ENCODE data around the gene PTPRT. TPM values are rescaled to one million over a fixed set of nuclear protein-coding genes. Genes with fewer than 3 reads are reported as not detected.

Gene PTPRT
- total and polyA plus RNA-seq, 2 of the 4 experiments (the other 2 are of a cell fraction), result not detected

- Histone ChIP-seq H2BK20ac (ENCODE audit: low read depth, low read length) (no peak overlapping the region), H3K36me3 (ENCODE audit: control insufficient read depth, insufficient read depth, low read length) (no peaks in the 10 kb centered on the region), H3K56ac (ENCODE audit: extremely low read depth, insufficient read depth, low read length) (no peak overlapping the region), H3K9me3 (ENCODE audit: control insufficient read depth, insufficient read depth, low read length) (peaks cover 28% of the 10 kb centered on the region), H3K23ac (ENCODE audit: low read depth, low read length) (no peak overlapping the region), H2BK5ac (ENCODE audit: low read depth, low read length, poor library complexity, severe bottlenecking) (no peak overlapping the region), H3K9ac (ENCODE audit: low read depth, low read length) (no peak overlapping the region), H4K91ac (ENCODE audit: insufficient read depth, low read depth, low read length) (no peak overlapping the region), H2BK15ac (ENCODE audit: low read depth, low read length) (no peak overlapping the region), H2BK120ac (ENCODE audit: low read depth, low read length) (no peak overlapping the region), H4K20me1 (ENCODE audit: insufficient read depth, low read length) (no peaks in the 10 kb centered on the region), H3K4ac (ENCODE audit: low read depth, low read length) (no peak overlapping the region), H3K4me3 (ENCODE audit: insufficient read depth, low read depth, low read length) (no peak overlapping the region), H3K14ac (replicated peaks; ENCODE audit: low read depth, low read length) (no peak overlapping the region), H3K4me1 (ENCODE audit: control insufficient read depth, insufficient read depth, low read length) (no peaks in the 10 kb centered on the region), H3K4me2 (ENCODE audit: low read depth, low read length) (no peak overlapping the region), H2AK9ac (replicated peaks; ENCODE audit: low read depth, low read length, poor library complexity) (no peak overlapping the region), H4K5ac (ENCODE audit: low read depth, low read length) (no peak overlapping the region), H3K18ac (ENCODE audit: low read depth, low read length) (no peak overlapping the region), H3K79me1 (ENCODE audit: low read depth in 1 of 2, low read length in 2 of 2) (no peaks in the 10 kb centered on the region), H3K27me3 (ENCODE audit: control insufficient read depth, insufficient read depth, low read length) (no peaks in the 10 kb centered on the region), H4K8ac (ENCODE audit: low read depth in 2 of 2, low read length in 2 of 2) (no peak overlapping the region), H2AFZ (replicated peaks; ENCODE audit: low read length, poor library complexity) (no peak overlapping the region), H3K9me1 (ENCODE audit: insufficient read depth, low read length) (no peaks in the 10 kb centered on the region), H2AK5ac (ENCODE audit: low read depth, low read length) (no peak overlapping the region), H3K27ac (ENCODE audit: insufficient read depth, low read length) (no peak overlapping the region)
- ATAC-seq (ENCODE audit: low read depth) (no peak), DNase-seq (no peak)
- intact Hi-C loops (cut with micrococcal nuclease) (no loop called here), in situ Hi-C loops (cut with MboI; ENCODE audit: low sequenced_read_pairs) (no loop called here), dilution Hi-C loops (cut with HindIII; ENCODE audit: low sequenced_read_pairs, unreplicated experiment) (no loop called here)
- no peak for TF ChIP-seq CEBPB (IDR thresholded peaks at IDR 0.05; ENCODE audit: low read depth, low read length)
- TF ChIP-seq FOS (IDR thresholded peaks at IDR 0.05; ENCODE audit: low read depth, low read length), result no peak
- TF ChIP-seq CHD1 (IDR thresholded peaks at IDR 0.05; ENCODE audit: low read depth, low read length), result no peak
- no peak for TF ChIP-seq USF2 (IDR thresholded peaks at IDR 0.05; ENCODE audit: low read depth, low read length)
- ChIA-PET POLR2A (ENCODE audit: unreplicated experiment) (no interaction called here), CTCF (interaction anchor here (0.6 kb wide), 1 partner anchor 69 kb away, joined by 3 read pairs; no protein-coding TSS in a partner anchor)
- WGBS, 2 experiments (ENCODE audit: extremely low coverage in 2 of 2, insufficient read length in 1 of 2), result 42% methylated on average over 3 of the region's 5 CpGs; no CpG with 5 or more reads in 1 of the 2 experiments
- BruUV-seq (replicated peaks), result no TSS peak
Measured at GRCh38 chr20:42954951-42955350, 234.8 kb downstream of the PTPRT start.

Measured in IMR-90 (cell line).